ENCODE results near the gene ANKH.

Gene ANKH

GRCh38 chr5:14700478-14701436 is 170.8 kb downstream of the ANKH start:
- in situ Hi-C loops (cut with MboI; ENCODE audit: low sequenced_read_pairs) = loop anchor here (25.0 kb wide), 1 partner anchor 312 kb away; no protein-coding TSS in a partner anchor

- in situ Hi-C loops (cut with MboI; ENCODE audit: low sequenced_read_pairs) = loop anchor here (25.0 kb wide), 1 partner anchor 312 kb away; no protein-coding TSS in a partner anchor
These were observed 171.7 kb downstream of the ANKH start for GRCh38 chr5:14699807-14700400.

GRCh38 chr5:14699159-14699558 is 172.4 kb downstream of the ANKH start:
- in situ Hi-C loops (cut with MboI; ENCODE audit: low sequenced_read_pairs) = no loop called here

GRCh38 chr5:14698495-14698894 is 173.1 kb downstream of the ANKH start:
- in situ Hi-C loops (cut with MboI; ENCODE audit: low sequenced_read_pairs) = no loop called here

- in situ Hi-C loops (cut with MboI; ENCODE audit: low sequenced_read_pairs) = no loop called here
These were observed 174.7 kb downstream of the ANKH start for GRCh38 chr5:14696851-14697250.

GRCh38 chr5:14696057-14696456 is 175.5 kb downstream of the ANKH start:
- in situ Hi-C loops (cut with MboI; ENCODE audit: low sequenced_read_pairs) = no loop called here

GRCh38 chr5:14695152-14695551 is 176.4 kb downstream of the ANKH start:
- in situ Hi-C loops (cut with MboI; ENCODE audit: low sequenced_read_pairs) = no loop called here

GRCh38 chr5:14693070-14693469 is 178.5 kb downstream of the ANKH start:
- in situ Hi-C loops (cut with MboI; ENCODE audit: low sequenced_read_pairs) = no loop called here

GRCh38 chr5:14687023-14687665 is 184.4 kb downstream of the ANKH start:
- in situ Hi-C loops (cut with MboI; ENCODE audit: low sequenced_read_pairs) = no loop called here

- in situ Hi-C loops (cut with MboI; ENCODE audit: low sequenced_read_pairs) = no loop called here
These were observed 185.1 kb downstream of the ANKH start for GRCh38 chr5:14686517-14686916.

GRCh38 chr5:14685757-14686156 is 185.8 kb downstream of the ANKH start:
- in situ Hi-C loops (cut with MboI; ENCODE audit: low sequenced_read_pairs) = no loop called here

GRCh38 chr5:14684757-14685156 is 186.8 kb downstream of the ANKH start:
- in situ Hi-C loops (cut with MboI; ENCODE audit: low sequenced_read_pairs) = no loop called here

- in situ Hi-C loops (cut with MboI; ENCODE audit: low sequenced_read_pairs) = no loop called here
These were observed 187.6 kb downstream of the ANKH start for GRCh38 chr5:14683906-14684455.

GRCh38 chr5:14681236-14681752 is 190.3 kb downstream of the ANKH start:
- in situ Hi-C loops (cut with MboI; ENCODE audit: low sequenced_read_pairs) = no loop called here

GRCh38 chr5:14679595-14679994 is 192.0 kb downstream of the ANKH start:
- in situ Hi-C loops (cut with MboI; ENCODE audit: low sequenced_read_pairs) = no loop called here

GRCh38 chr5:14678773-14679334 is 192.7 kb downstream of the ANKH start:
- in situ Hi-C loops (cut with MboI; ENCODE audit: low sequenced_read_pairs) = no loop called here

GRCh38 chr5:14676320-14676719 is 195.3 kb downstream of the ANKH start:
- in situ Hi-C loops (cut with MboI; ENCODE audit: low sequenced_read_pairs) = no loop called here

GRCh38 chr5:14675865-14676300 is 195.7 kb downstream of the ANKH start:
- in situ Hi-C loops (cut with MboI; ENCODE audit: low sequenced_read_pairs) = no loop called here

- in situ Hi-C loops (cut with MboI; ENCODE audit: low sequenced_read_pairs) = no loop called here
These were observed 196.4 kb downstream of the ANKH start for GRCh38 chr5:14674983-14675854.

- in situ Hi-C loops (cut with MboI; ENCODE audit: low sequenced_read_pairs) = no loop called here
These were observed 198.1 kb downstream of the ANKH start for GRCh38 chr5:14673443-14673842.
